Esophagus muscularis mucosa (tissue), 3 donors: Measurements from ENCODE around the gene ZNF23.

Source experiments
- POLR2A ChIP-seq: fragments of 450-650 bp; IDR thresholded peaks from one replicate; pipeline ENCODE4 v1.6.1; 2017; ENCODE audit warnings: antibody characterized with exemption, moderate library complexity, mild to moderate bottlenecking, low read depth
- POLR2AphosphoS5 ChIP-seq, 2 donors: sonication (generic); formaldehyde crosslinking; IDR thresholded peaks; one replicate each; pipeline ENCODE4 v1.6.1; 2017; ENCODE audit warnings: antibody characterized with exemption in 2 of 2
- TF ChIP-seq, protein P1 (sequence below), 3 experiments: fragments of 200-600 bp in 2 of 3; fragments of 450-650 bp in 1 of 3; sonication (generic) in 2 of 3; IDR thresholded peaks; one replicate each; pipeline ENCODE4 v1.5.1; 2017 to 2019; ENCODE audit warnings: antibody characterized with exemption in 3 of 3, mild to moderate bottlenecking in 2 of 3, moderate library complexity in 1 of 3

DNA sequence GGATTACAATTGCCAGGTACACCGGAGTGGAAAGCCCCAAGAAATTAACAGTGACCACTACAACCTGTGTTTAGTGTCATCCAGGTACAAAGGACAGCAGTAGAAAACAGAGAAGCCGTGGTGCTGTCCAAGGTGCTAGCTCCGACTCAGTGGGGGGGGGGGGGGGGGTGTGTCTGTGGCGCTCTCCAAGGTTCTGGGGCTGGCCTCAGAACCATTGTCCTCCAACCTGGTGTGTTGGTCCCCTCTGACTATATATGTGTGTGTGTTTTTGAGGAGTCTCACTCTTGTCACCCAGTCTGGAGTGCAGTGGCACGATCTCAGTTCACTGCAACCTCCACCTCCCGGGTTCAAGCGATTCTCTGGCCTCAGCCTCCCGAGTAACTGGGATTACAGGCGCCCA is 5.8 kb upstream of the ZNF23 start:
- TF ChIP-seq POLR2AphosphoS5 (IDR thresholded peaks at IDR 0.05) (no peak), POLR2A (no peak)
- TF ChIP-seq, protein P1, sequence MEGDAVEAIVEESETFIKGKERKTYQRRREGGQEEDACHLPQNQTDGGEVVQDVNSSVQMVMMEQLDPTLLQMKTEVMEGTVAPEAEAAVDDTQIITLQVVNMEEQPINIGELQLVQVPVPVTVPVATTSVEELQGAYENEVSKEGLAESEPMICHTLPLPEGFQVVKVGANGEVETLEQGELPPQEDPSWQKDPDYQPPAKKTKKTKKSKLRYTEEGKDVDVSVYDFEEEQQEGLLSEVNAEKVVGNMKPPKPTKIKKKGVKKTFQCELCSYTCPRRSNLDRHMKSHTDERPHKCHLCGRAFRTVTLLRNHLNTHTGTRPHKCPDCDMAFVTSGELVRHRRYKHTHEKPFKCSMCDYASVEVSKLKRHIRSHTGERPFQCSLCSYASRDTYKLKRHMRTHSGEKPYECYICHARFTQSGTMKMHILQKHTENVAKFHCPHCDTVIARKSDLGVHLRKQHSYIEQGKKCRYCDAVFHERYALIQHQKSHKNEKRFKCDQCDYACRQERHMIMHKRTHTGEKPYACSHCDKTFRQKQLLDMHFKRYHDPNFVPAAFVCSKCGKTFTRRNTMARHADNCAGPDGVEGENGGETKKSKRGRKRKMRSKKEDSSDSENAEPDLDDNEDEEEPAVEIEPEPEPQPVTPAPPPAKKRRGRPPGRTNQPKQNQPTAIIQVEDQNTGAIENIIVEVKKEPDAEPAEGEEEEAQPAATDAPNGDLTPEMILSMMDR (IDR thresholded peaks at IDR 0.05), result no peak
